HEK293 (cell line): ENCODE results near the gene MCTP1.

Experiments used
- CTCF ChIA-PET: fragments of 350-600 bp; formaldehyde crosslinking; extraction: SDS; loops from one replicate; lab custom pipeline; 2021; ENCODE audit warnings: antibody characterized with exemption; lab: Yijun Ruan, JAX
- POLR2A ChIA-PET: fragments of 300-600 bp; formaldehyde crosslinking; extraction: SDS; loops from one replicate; lab custom pipeline; 2020; ENCODE audit warnings: antibody characterized with exemption, inconsistent platforms; lab: Yijun Ruan, JAX
- H3K27ac ChIP-seq: fragments of 200-500 bp; sonication (Bioruptor generic); 2 replicates; pipeline ENCODE4 v1.5.1; 2014; ENCODE audit warnings: low read depth, low read length, control low read depth, inconsistent platforms; ENCODE audit errors: extremely low read depth
- H3K36me3 ChIP-seq, 2 experiments: fragments of 200-500 bp in 1 of 2; sonication (Bioruptor generic) in 1 of 2; 1 replicate in 1 of 2; 2 replicates in 1 of 2; pipeline ENCODE4 v1.5.1; 2014 to 2017; ENCODE audit warnings: inconsistent platforms in 2 of 2, low read length in 2 of 2; ENCODE audit not compliant: control insufficient read depth in 2 of 2, insufficient read depth in 1 of 2
- H3K4me1 ChIP-seq: fragments of 200-500 bp; sonication (Bioruptor generic); 2 replicates; pipeline ENCODE4 v1.5.1; 2014; ENCODE audit warnings: mild to moderate bottlenecking, low read length, inconsistent platforms; ENCODE audit not compliant: control insufficient read depth, insufficient read depth
- H3K4me3 ChIP-seq: 2 replicates; pipeline ENCODE4 v1.5.1; 2011; ENCODE audit warnings: low read depth, mild to moderate bottlenecking, control low read depth, low read length, moderate library complexity
- H3K9me3 ChIP-seq: fragments of 200-500 bp; sonication (Bioruptor generic); 2 replicates; pipeline ENCODE4 v1.5.1; 2014; ENCODE audit warnings: low read depth, low read length, inconsistent platforms; ENCODE audit not compliant: control insufficient read depth, insufficient read depth
- BCL11A ChIP-seq: fragments of 450-650 bp; formaldehyde crosslinking; IDR thresholded peaks from 2 replicates; pipeline ENCODE4 v1.5.1; 2016; ENCODE audit warnings: low read depth, missing biosample characterization, missing genetic modification characterization
- GLI2 ChIP-seq: fragments of 450-650 bp; formaldehyde crosslinking; IDR thresholded peaks from 2 replicates; pipeline ENCODE4; 2017; ENCODE audit warnings: missing biosample characterization, missing genetic modification characterization, low read depth, borderline replicate concordance
- GLI4 ChIP-seq: fragments of 450-650 bp; formaldehyde crosslinking; IDR thresholded peaks from 2 replicates; pipeline ENCODE4 v1.5.1; 2016; ENCODE audit warnings: missing biosample characterization, missing genetic modification characterization
- PRDM6 ChIP-seq: fragments of 450-650 bp; formaldehyde crosslinking; IDR thresholded peaks from 2 replicates; pipeline ENCODE4 v1.5.1; 2017; ENCODE audit warnings: missing biosample characterization, missing genetic modification characterization
- YY1 ChIP-seq: fragments of 450-650 bp; formaldehyde crosslinking; IDR thresholded peaks from 2 replicates; pipeline ENCODE4 v1.5.1; 2018; ENCODE audit warnings: missing biosample characterization, missing genetic modification characterization
- ZBTB17 ChIP-seq: fragments of 450-650 bp; formaldehyde crosslinking; IDR thresholded peaks from 2 replicates; pipeline ENCODE4 v1.5.1; 2016; ENCODE audit warnings: missing biosample characterization, missing genetic modification characterization
- ZBTB21 ChIP-seq: fragments of 450-650 bp; formaldehyde crosslinking; IDR thresholded peaks from 2 replicates; pipeline ENCODE4 v1.5.1; 2017; ENCODE audit warnings: missing biosample characterization, missing genetic modification characterization
- ZBTB48 ChIP-seq: fragments of 450-650 bp; formaldehyde crosslinking; IDR thresholded peaks from 2 replicates; pipeline ENCODE4 v1.5.1; 2016; ENCODE audit warnings: missing biosample characterization, missing genetic modification characterization
- ZBTB7A ChIP-seq: fragments of 450-650 bp; formaldehyde crosslinking; IDR thresholded peaks from 2 replicates; pipeline ENCODE4 v1.5.1; 2016; ENCODE audit warnings: low read depth, missing biosample characterization, missing genetic modification characterization
- ZBTB8A ChIP-seq: fragments of 450-650 bp; formaldehyde crosslinking; IDR thresholded peaks from 2 replicates; pipeline ENCODE4 v1.5.1; 2016; ENCODE audit warnings: missing biosample characterization, missing genetic modification characterization
- ZFP37 ChIP-seq: fragments of 450-650 bp; formaldehyde crosslinking; IDR thresholded peaks from 2 replicates; pipeline ENCODE4 v1.5.1; 2016; ENCODE audit warnings: missing biosample characterization, missing genetic modification characterization
- ZFP69B ChIP-seq: fragments of 450-650 bp; formaldehyde crosslinking; IDR thresholded peaks from 2 replicates; pipeline ENCODE4 v1.5.1; 2016; ENCODE audit warnings: missing biosample characterization, missing genetic modification characterization
- ZNF169 ChIP-seq: fragments of 450-650 bp; formaldehyde crosslinking; IDR thresholded peaks from 2 replicates; pipeline ENCODE4 v1.5.1; 2016; ENCODE audit warnings: missing biosample characterization, missing genetic modification characterization
- ZNF280D ChIP-seq: fragments of 450-650 bp; formaldehyde crosslinking; IDR thresholded peaks from 2 replicates; pipeline ENCODE4 v1.5.1; 2016; ENCODE audit warnings: missing biosample characterization, missing genetic modification characterization
- ZNF391 ChIP-seq: fragments of 450-650 bp; formaldehyde crosslinking; IDR thresholded peaks from 2 replicates; pipeline ENCODE4 v1.5.1; 2016; ENCODE audit warnings: low read depth, missing biosample characterization, missing genetic modification characterization, borderline replicate concordance
- ZNF398 ChIP-seq: fragments of 450-650 bp; formaldehyde crosslinking; IDR thresholded peaks from 2 replicates; pipeline ENCODE4 v1.5.1; 2017; ENCODE audit warnings: missing biosample characterization, missing genetic modification characterization
- ZNF433 ChIP-seq: fragments of 450-650 bp; formaldehyde crosslinking; IDR thresholded peaks from 2 replicates; pipeline ENCODE4 v1.5.1; 2016; ENCODE audit warnings: missing biosample characterization, missing genetic modification characterization, low read depth
- ZNF518A ChIP-seq: fragments of 450-650 bp; formaldehyde crosslinking; conservative IDR thresholded peaks from 2 replicates; pipeline ENCODE4 v1.5.1; 2016; ENCODE audit warnings: low read depth, missing biosample characterization, missing genetic modification characterization
- ZNF558 ChIP-seq: fragments of 450-650 bp; formaldehyde crosslinking; IDR thresholded peaks from 2 replicates; pipeline ENCODE4 v1.5.1; 2016; ENCODE audit warnings: missing biosample characterization, missing genetic modification characterization
- ZNF621 ChIP-seq: fragments of 450-650 bp; formaldehyde crosslinking; IDR thresholded peaks from 2 replicates; pipeline ENCODE4 v1.5.1; 2017; ENCODE audit warnings: missing biosample characterization, missing genetic modification characterization
- ZNF624 ChIP-seq: fragments of 450-650 bp; formaldehyde crosslinking; IDR thresholded peaks from 2 replicates; pipeline ENCODE4 v1.5.1; 2017; ENCODE audit warnings: missing biosample characterization, missing genetic modification characterization
- ZNF670 ChIP-seq: fragments of 450-650 bp; formaldehyde crosslinking; IDR thresholded peaks from 2 replicates; pipeline ENCODE4 v1.5.1; 2016; ENCODE audit warnings: missing biosample characterization, missing genetic modification characterization, low read depth
- ZNF76 ChIP-seq: fragments of 450-650 bp; formaldehyde crosslinking; IDR thresholded peaks from 2 replicates; pipeline ENCODE4; 2016; ENCODE audit warnings: low read depth, missing biosample characterization, missing genetic modification characterization, borderline replicate concordance
- ZSCAN30 ChIP-seq: fragments of 450-650 bp; IDR thresholded peaks from 2 replicates; pipeline ENCODE4 v1.5.1; 2018; ENCODE audit warnings: missing biosample characterization, mild to moderate bottlenecking, missing genetic modification characterization, moderate library complexity

The MCTP1 gene

GRCh38 chr5:95005811-95006210 is 279.1 kb downstream of the MCTP1 start:
- no peak for TF ChIP-seq ZFP69B
- no peak for TF ChIP-seq ZNF670 (tag by site-specific recombination)
- no peak for TF ChIP-seq ZFP37 (tag by site-specific recombination)
- TF ChIP-seq ZSCAN30 (tag by site-specific recombination): no peak
- no peak for TF ChIP-seq PRDM6
- no peak for TF ChIP-seq ZNF169 (tag by site-specific recombination)
- no peak for TF ChIP-seq ZBTB48
- no peak for TF ChIP-seq GLI4 (tag by site-specific recombination)
- no peak for TF ChIP-seq ZNF398
- no peak for TF ChIP-seq ZBTB17 (tag by site-specific recombination)
- no peak for TF ChIP-seq ZBTB21 (tag by site-specific recombination)
- TF ChIP-seq ZNF518A (tag by site-specific recombination): no peak
- TF ChIP-seq ZNF558 (tag by site-specific recombination): no peak
- no peak for TF ChIP-seq ZNF391 (tag by site-specific recombination)
- TF ChIP-seq BCL11A (tag by site-specific recombination): no peak
- no peak for TF ChIP-seq ZNF433 (tag by site-specific recombination)
- TF ChIP-seq ZNF76 (tag by site-specific recombination): no peak
- TF ChIP-seq ZNF621 (tag by site-specific recombination): no peak
- TF ChIP-seq YY1 (tag by site-specific recombination): no peak
- TF ChIP-seq, all 188 proteins: peak for 0
- no peaks in the 10 kb centered on the region for H3K9me3 ChIP-seq
- no peaks in the 10 kb centered on the region for H3K36me3 ChIP-seq
- ChIA-PET CTCF (no interaction called here), POLR2A (no interaction called here)
- no peak overlapping the region for H3K4me3 ChIP-seq
- H3K27ac ChIP-seq: no peak overlapping the region
- no peaks in the 10 kb centered on the region for H3K4me1 ChIP-seq

- ChIA-PET CTCF (interaction anchor here (0.7 kb wide), 1 partner anchor 179 kb away, joined by 3 read pairs; no protein-coding TSS in a partner anchor), POLR2A (no interaction called here)
- H3K4me1 ChIP-seq: no peaks in the 10 kb centered on the region
- TF ChIP-seq ZNF624 (tag by site-specific recombination): no peak
- no peak for TF ChIP-seq ZNF280D (tag by site-specific recombination)
- TF ChIP-seq GLI2 (tag by site-specific recombination): no peak
- TF ChIP-seq ZBTB8A (tag by site-specific recombination): no peak
- no peak for TF ChIP-seq ZBTB7A (tag by site-specific recombination)
- no peaks in the 10 kb centered on the region for H3K9me3 ChIP-seq
- no peak overlapping the region for H3K4me3 ChIP-seq
- no peak overlapping the region for H3K27ac ChIP-seq
- H3K36me3 ChIP-seq: no peaks in the 10 kb centered on the region
Observed at GRCh38 chr5:94998670-94999069, 286.2 kb downstream of the MCTP1 start.
